Gastrocnemius medialis (tissue), 4 donors: Measurements from ENCODE around the gene CSPG4. TPM values are rescaled to one million over a fixed set of nuclear protein-coding genes. Genes with fewer than 3 reads are reported as not detected.
"Not testable (repeated sequence)": the region's sequence is repeated elsewhere in the genome, so short reads cannot be mapped to it uniquely, and the experiment has no call there.

Experiments
- ATAC-seq, 2 donors: fragments of 150-250 bp; one replicate each; pipeline ENCODE4 v1.9.1; 2016
- DNase-seq, 2 donors: peaks; one replicate each; pipeline ENCODE4 v3.0.0-alpha.2; 2019
- H3K27ac ChIP-seq, 4 donors: fragments of 200-600 bp; sonication (generic); 1 replicate in 1 of 4; 2 replicates in 3 of 4; pipeline ENCODE4 v1.5.1; 2016 to 2018; ENCODE audit warnings: mild to moderate bottlenecking in 2 of 4, moderate library complexity in 1 of 4
- H3K27me3 ChIP-seq, 3 donors: fragments of 200-600 bp; sonication (generic) in 2 of 3; 1 replicate in 1 of 3; 2 replicates in 2 of 3; pipeline versions ENCODE4 v1.5.1 to v1.6.0; 2016 to 2019; ENCODE audit warnings: mild to moderate bottlenecking in 1 of 3, moderate library complexity in 1 of 3
- H3K36me3 ChIP-seq, 2 donors: fragments of 200-600 bp; sonication (generic) in 1 of 2; one replicate each; pipeline ENCODE4 v1.5.1; 2017 to 2018
- H3K4me1 ChIP-seq, 2 donors: fragments of 200-600 bp; sonication (generic) in 1 of 2; one replicate each; pipeline ENCODE4 v1.5.1; 2016 to 2017; ENCODE audit warnings: mild to moderate bottlenecking in 2 of 2
- H3K4me3 ChIP-seq, 4 donors: fragments of 200-600 bp; sonication (generic) in 3 of 4; 1 replicate in 1 of 4; 2 replicates in 3 of 4; pipeline ENCODE4 v1.5.1; 2016 to 2019; ENCODE audit warnings: mild to moderate bottlenecking in 2 of 4
- H3K9me3 ChIP-seq, 3 donors: fragments of 200-600 bp; sonication (generic) in 2 of 3; 1 replicate in 1 of 3; 2 replicates in 2 of 3; pipeline ENCODE4 v1.5.1; 2016 to 2019
- CTCF ChIP-seq, 5 experiments: fragments of 450-650 bp in 3 of 5; fragments of 200-600 bp in 2 of 5; sonication (generic) in 2 of 5; IDR thresholded peaks in 4 of 5; conservative IDR thresholded peaks in 1 of 5; 1 replicate in 4 of 5; 2 replicates in 1 of 5; pipeline ENCODE4 v1.5.1; 2016 to 2019; ENCODE audit warnings: antibody characterized with exemption in 5 of 5, mild to moderate bottlenecking in 3 of 5, moderate library complexity in 3 of 5
- POLR2A ChIP-seq, 2 donors: fragments of 450-650 bp; IDR thresholded peaks; one replicate each; pipeline ENCODE4 v1.6.1; 2017; ENCODE audit warnings: antibody characterized with exemption in 2 of 2, mild to moderate bottlenecking in 2 of 2, moderate library complexity in 2 of 2
- in situ Hi-C, 4 donors: fragments of 200-750 bp; cut with MboI; loops; one replicate each; pipeline versions ENCODE4 v1.15.0 to v1.8.0; 2017; ENCODE audit warnings: low sequenced_read_pairs in 4 of 4
- intact Hi-C: fragments of 100-400 bp; cut with DNase I; formaldehyde crosslinking; loops from one replicate; pipeline ENCODE4 v1.15.1; 2023; ENCODE audit warnings: low total_unique reads
- total RNA-seq, 4 donors: library from RNA; depleted of rRNA; stranded (reverse); fragments of >200 nt; gene quantifications; one replicate each; pipeline versions ENCODE4 v1.1.0 to v1.2.3, GENCODE V29; 2016

CSPG4 gene
- total RNA-seq, 4 donors from 2014 or later: 38.2 to 145 (median 88.5) TPM

GRCh38 chr15:75694241-75695182, 18.1 kb downstream of the CSPG4 start:
- H3K27ac ChIP-seq: peak overlapping the region; percentile 58 to 68 (median 63)
- in situ Hi-C loops: no loop called here
- intact Hi-C loops: loop anchor here (5.0 kb wide), 1 partner anchor 43 kb away; no protein-coding TSS in a partner anchor
- H3K4me3 ChIP-seq: peak overlapping the region in 1 of 4 donors; percentile 37
- ATAC-seq (peak; percentile 93 to 96), DNase-seq (peak; percentile 56 to 83)
- H3K4me1 ChIP-seq: peaks cover 24% of the 10 kb centered on the region in 2 donors
- H3K9me3 ChIP-seq: no peaks in the 10 kb centered on the region
- no peak for TF ChIP-seq POLR2A (IDR thresholded peaks at IDR 0.05)
- TF ChIP-seq CTCF (IDR thresholded peaks at IDR 0.05 in 4 of 5, conservative IDR thresholded peaks at IDR 0.05 in 1 of 5): peak in 3 of 5 experiments; percentile 14 to 56 (median 15)
- peaks cover 0 to 14% of the 10 kb centered on the region in 2 donors for H3K36me3 ChIP-seq
- H3K27me3 ChIP-seq: no peaks in the 10 kb centered on the region

DNA sequence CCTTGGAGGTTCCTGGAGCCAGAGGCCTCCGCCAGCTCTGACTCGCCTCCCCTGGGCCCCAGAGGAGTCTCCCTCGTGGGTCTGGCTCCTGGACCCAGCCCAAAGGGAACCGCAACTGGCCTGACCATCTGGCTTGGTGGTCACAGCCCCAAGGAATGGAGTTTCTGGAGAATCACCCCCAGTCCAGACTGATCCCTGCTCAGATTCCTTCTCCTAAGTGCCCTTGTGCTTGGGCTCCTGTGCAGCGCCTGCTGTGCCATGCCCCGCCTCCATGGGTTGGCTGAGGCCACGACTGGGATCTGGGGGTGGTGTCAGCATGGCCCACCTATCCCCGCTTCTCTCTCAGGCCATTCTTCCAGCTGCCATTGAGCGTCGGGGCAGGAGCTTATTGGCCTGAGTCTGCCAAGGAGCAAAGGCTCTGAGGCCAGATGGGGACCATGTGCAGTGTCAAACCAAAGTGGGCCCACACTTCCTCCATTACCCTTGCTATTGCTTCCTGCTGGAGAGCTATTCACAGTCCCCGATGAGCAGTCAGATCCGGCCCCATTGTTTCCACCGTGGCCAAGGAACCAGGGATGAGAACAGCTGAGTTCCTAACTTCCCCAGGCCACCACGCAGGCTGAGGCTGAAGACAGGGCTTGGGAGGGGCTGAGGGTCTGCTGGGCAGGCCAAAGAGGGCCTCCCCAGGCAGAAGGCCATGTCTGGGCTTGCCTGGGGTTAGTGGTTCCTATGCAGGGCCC, 19.0 kb downstream of the CSPG4 start:
- peaks cover 0 to 23% of the 10 kb centered on the region in 2 donors for H3K36me3 ChIP-seq
- in situ Hi-C loops (no loop called here), intact Hi-C loops (loop anchor here (5.0 kb wide), 1 partner anchor 44 kb away; no protein-coding TSS in a partner anchor)
- H3K9me3 ChIP-seq: no peaks in the 10 kb centered on the region
- ATAC-seq: no peak
- TF ChIP-seq CTCF (IDR thresholded peaks at IDR 0.05 in 4 of 5, conservative IDR thresholded peaks at IDR 0.05 in 1 of 5) (no peak), POLR2A (IDR thresholded peaks at IDR 0.05) (no peak)
- no peak overlapping the region for H3K4me3 ChIP-seq
- no peaks in the 10 kb centered on the region for H3K27me3 ChIP-seq
- no peak for DNase-seq
- peaks cover 24% of the 10 kb centered on the region in 2 donors for H3K4me1 ChIP-seq
- H3K27ac ChIP-seq: peak overlapping the region; percentile 58 to 68 (median 63)

GRCh38 chr15:75693028-75693427, 19.6 kb downstream of the CSPG4 start:
- Histone ChIP-seq H3K36me3 (peaks cover 0 to 29% of the 10 kb centered on the region in 2 donors), H3K4me1 (peaks cover 24% of the 10 kb centered on the region in 2 donors)
- intact Hi-C loops: loop anchor here (5.0 kb wide), 1 partner anchor 44 kb away; no protein-coding TSS in a partner anchor
- H3K9me3 ChIP-seq, H3K4me3 ChIP-seq, H3K27ac ChIP-seq, H3K27me3 ChIP-seq, DNase-seq, in situ Hi-C loops, ATAC-seq: not testable (repeated sequence)

DNA sequence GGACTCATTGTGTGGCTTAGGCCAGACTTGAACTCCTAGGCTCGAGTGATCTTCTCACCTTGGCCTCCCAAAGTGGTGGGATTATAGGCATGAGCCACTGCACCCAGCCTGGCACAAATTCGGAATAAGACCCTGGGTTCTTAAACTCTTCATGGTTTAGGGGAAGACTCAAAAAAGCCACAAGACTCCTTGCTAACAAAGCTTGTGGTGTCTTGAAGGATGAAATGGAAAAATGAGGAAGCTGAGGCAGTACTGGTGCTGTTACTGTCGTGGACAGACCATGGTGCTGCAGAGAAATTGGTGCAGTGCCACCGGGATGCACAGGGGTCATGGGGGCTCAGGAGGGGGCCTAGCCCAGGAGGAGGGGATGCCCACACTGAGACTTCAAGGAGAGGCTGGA, 20.3 kb downstream of the CSPG4 start:
- intact Hi-C loops: loop anchor here (5.0 kb wide), 1 partner anchor 45 kb away; no protein-coding TSS in a partner anchor
- Histone ChIP-seq H3K36me3 (peaks cover 0 to 35% of the 10 kb centered on the region in 2 donors), H3K4me1 (peaks cover 24% of the 10 kb centered on the region in 2 donors)
- in situ Hi-C loops, H3K9me3 ChIP-seq, H3K27ac ChIP-seq, ATAC-seq, H3K4me3 ChIP-seq, H3K27me3 ChIP-seq, DNase-seq: not testable (repeated sequence)

- in situ Hi-C loops (loop anchor here in 2 of 4 donors (10.0 kb wide), 1 partner anchor 45 kb away; no protein-coding TSS in a partner anchor), intact Hi-C loops (loop anchor here (5.0 kb wide), 1 partner anchor 33 kb away; a partner anchor contains a TSS)
- not testable (repeated sequence) for DNase-seq
These were observed 23.2 kb downstream of the CSPG4 start for GRCh38 chr15:75689429-75689828.

More at GRCh38 chr15:75689429-75689828, 23.2 kb downstream of the CSPG4 start:
- not testable (repeated sequence) for H3K4me3 ChIP-seq, H3K9me3 ChIP-seq, H3K27me3 ChIP-seq, H3K27ac ChIP-seq, ATAC-seq
- peaks cover 0 to 47% of the 10 kb centered on the region in 2 donors for H3K36me3 ChIP-seq
- H3K4me1 ChIP-seq: peaks cover 11% of the 10 kb centered on the region in 2 donors
